A549 (cell line): ENCODE results near the gene DLG2.

ENCODE experiments used
- CEBPB ChIP-seq, 2 experiments: fragments of >200 bp in 1 of 2; sonication (Bioruptor Twin) in 1 of 2; formaldehyde crosslinking in 1 of 2; IDR thresholded peaks; 2 replicates each; pipeline ENCODE4 v1.6.1; 2012 to 2016
- EP300 ChIP-seq, 2 experiments: fragments of >200 bp; sonication (Bioruptor Twin); formaldehyde crosslinking; IDR thresholded peaks; 2 replicates in 1 of 2; 3 replicates in 1 of 2; pipeline ENCODE4 v1.6.1; 2016 to 2017

GRCh38 chr11:84608837-84609196, 1018.3 kb downstream of the DLG2 start:
- TF ChIP-seq CEBPB (IDR thresholded peaks at IDR 0.05) = no peak
- TF ChIP-seq EP300 (IDR thresholded peaks at IDR 0.05) = no peak
